Endothelial cell of umbilical vein (primary cell): ENCODE results near the gene PTPRH. TPM values are rescaled to one million over a fixed set of nuclear protein-coding genes. Genes with fewer than 3 reads are reported as not detected.
A peak's percentile ranks its signal among the peaks of the same experiment; 100 is the strongest.

ENCODE experiments used
- BruUV-seq: library from RNA; stranded (reverse); fragments of 400-500 nt; replicated peaks from 2 replicates; lab custom pipeline; 2021; lab: Mats Ljungman, UMichigan
- CTCF ChIA-PET: fragments of 300-600, 350-600 bp; sonication (Branson Sonifier 250); formaldehyde crosslinking; loops from one replicate; lab custom pipeline; 2021; ENCODE audit warnings: antibody characterized with exemption, inconsistent platforms; lab: Charles Lee
- POLR2A ChIA-PET: fragments of 300-600, 350-600 bp; sonication (Branson Sonifier 250); formaldehyde crosslinking; loops from one replicate; lab custom pipeline; 2021; ENCODE audit warnings: antibody characterized with exemption, inconsistent platforms; lab: Charles Lee
- DNase-seq: peaks from one replicate; pipeline ENCODE4 v3.0.0-alpha.2; 2011; ENCODE audit warnings: low read depth, low spot score
- FAIRE-seq: peaks from 2 replicates; lab custom pipeline; 2011; peaks lifted over from hg19 to GRCh38; lab: Jason Lieb, UNC
- H2AFZ ChIP-seq: 2 replicates; pipeline ENCODE4 v1.6.0; 2012; ENCODE audit warnings: low read depth, low read length, control low read depth, inconsistent platforms
- H3K27ac ChIP-seq: 2 replicates; pipeline ENCODE4 v1.5.1; 2011; ENCODE audit warnings: low read depth, mild to moderate bottlenecking, control low read depth, low read length, moderate library complexity; ENCODE audit not compliant: insufficient read depth
- H3K27me3 ChIP-seq, 2 experiments: 2 replicates each; pipeline versions ENCODE4 v1.6.0 to v1.6.1; 2011; ENCODE audit warnings: low read length in 2 of 2, mixed read lengths in 1 of 2; ENCODE audit not compliant: control insufficient read depth in 2 of 2, insufficient read depth in 2 of 2
- H3K36me3 ChIP-seq, 2 experiments: 2 replicates in 1 of 2; 3 replicates in 1 of 2; pipeline ENCODE4 v1.5.1; 2011; ENCODE audit warnings: low read length in 2 of 2, mild to moderate bottlenecking in 1 of 2, moderate library complexity in 1 of 2; ENCODE audit not compliant: control insufficient read depth in 2 of 2, insufficient read depth in 2 of 2; ENCODE audit errors: extremely low read depth in 1 of 2
- H3K4me1 ChIP-seq: 3 replicates; pipeline ENCODE4 v1.5.1; 2011; ENCODE audit warnings: mild to moderate bottlenecking, low read length; ENCODE audit not compliant: control insufficient read depth, insufficient read depth; ENCODE audit errors: extremely low read depth
- H3K4me2 ChIP-seq: 2 replicates; pipeline ENCODE4 v1.6.1; 2011; ENCODE audit warnings: low read length, control low read depth, mixed read lengths; ENCODE audit not compliant: insufficient read depth
- H3K4me3 ChIP-seq, 3 experiments: fragments of 200-600 bp in 1 of 3; sonication (generic), shearing (Covaris generic) in 1 of 3; replicated peaks in 1 of 3; 2 replicates each; pipeline ENCODE4 v1.5.1; 2011 to 2016; ENCODE audit warnings: control low read depth in 3 of 3, low read length in 3 of 3, mild to moderate bottlenecking in 2 of 3, inconsistent platforms in 1 of 3, low read depth in 1 of 3, moderate library complexity in 1 of 3; ENCODE audit not compliant: insufficient read depth in 1 of 3
- H3K79me2 ChIP-seq: 2 replicates; pipeline ENCODE4 v1.6.0; 2012; ENCODE audit warnings: low read length, inconsistent platforms; ENCODE audit not compliant: control insufficient read depth, insufficient read depth
- H3K9ac ChIP-seq: replicated peaks from 2 replicates; pipeline ENCODE3; 2011; ENCODE audit warnings: low read length, control low read depth; ENCODE audit not compliant: insufficient read depth; ENCODE audit errors: extremely low read depth
- H3K9me1 ChIP-seq: replicated peaks from 3 replicates; pipeline ENCODE4 v1.6.0; 2011; ENCODE audit warnings: mild to moderate bottlenecking, low read length; ENCODE audit not compliant: control insufficient read depth, insufficient read depth; ENCODE audit errors: extremely low read depth
- H3K9me3 ChIP-seq: replicated peaks from 2 replicates; pipeline ENCODE4 v1.5.1; 2012; ENCODE audit warnings: low read length, inconsistent platforms; ENCODE audit not compliant: control insufficient read depth, insufficient read depth
- H4K20me1 ChIP-seq: replicated peaks from 2 replicates; pipeline ENCODE3; 2011; ENCODE audit warnings: mild to moderate bottlenecking, low read length; ENCODE audit not compliant: control insufficient read depth, insufficient read depth; ENCODE audit errors: extremely low read depth
- EZH2 ChIP-seq: IDR thresholded peaks from 2 replicates; pipeline ENCODE4 v1.6.1; 2012; ENCODE audit warnings: borderline replicate concordance, low read depth, mild to moderate bottlenecking, moderate library complexity, low read length, inconsistent platforms; ENCODE audit not compliant: severe bottlenecking
- FOS ChIP-seq: IDR thresholded peaks from 2 replicates; pipeline ENCODE4 v1.6.1; 2011; ENCODE audit warnings: mild to moderate bottlenecking, low read length, moderate library complexity, borderline replicate concordance; ENCODE audit not compliant: insufficient read depth
- GATA2 ChIP-seq: IDR thresholded peaks from 2 replicates; pipeline ENCODE4 v1.7.0; 2011; ENCODE audit warnings: low read depth, mild to moderate bottlenecking, moderate library complexity, mixed read lengths, low read length; ENCODE audit not compliant: insufficient read length, insufficient read depth
- JUN ChIP-seq: IDR thresholded peaks from 2 replicates; pipeline ENCODE4 v1.6.1; 2011; ENCODE audit warnings: borderline replicate concordance, low read depth; ENCODE audit not compliant: insufficient read length, insufficient read depth
- MYC ChIP-seq: IDR thresholded peaks from one replicate; pipeline ENCODE4 v1.6.1; 2011; ENCODE audit warnings: mild to moderate bottlenecking, low read depth, low read length
- POLR2A ChIP-seq: IDR thresholded peaks from 2 replicates; pipeline ENCODE4 v1.6.1; 2012; ENCODE audit warnings: low read depth, mild to moderate bottlenecking, control low read depth, low read length
- POLR2AphosphoS5 ChIP-seq: IDR thresholded peaks from 2 replicates; pipeline ENCODE4 v1.6.1; 2012; ENCODE audit warnings: low read depth, mild to moderate bottlenecking, control low read depth, low read length, moderate library complexity; ENCODE audit not compliant: insufficient read depth
- dilution Hi-C: fragments of 300-500 bp; cut with MboI; formaldehyde crosslinking; loops from one replicate; pipeline ENCODE4 v1.15.0; 2019; ENCODE audit warnings: low sequenced_read_pairs; ENCODE audit not compliant: extremely low pct_ligation_motif_present
- intact Hi-C: fragments of 100-400 bp; cut with micrococcal nuclease; formaldehyde crosslinking; loops from one replicate; pipeline ENCODE4 v1.10.0; 2022
- polyA plus RNA-seq, 4 experiments: library from polyadenylated mRNA; depleted of rRNA in 3 of 4; stranded (reverse) in 3 of 4; unstranded in 1 of 4; fragments of >200 nt; gene quantifications; 2 replicates each; pipeline versions ENCODE4 v1.2.1 to v1.2.3, GENCODE V29; 2011 to 2012; ENCODE audit warnings: missing spikeins in 1 of 4
- total RNA-seq: library from RNA; stranded (reverse); gene quantifications from 2 replicates; pipeline ENCODE4 v1.2.3, GENCODE V29; 2021
- TF ChIP-seq, protein P1 (sequence below), 2 donors: IDR thresholded peaks; 1 replicate in 1 of 2; 2 replicates in 1 of 2; pipeline ENCODE4 v1.5.1; 2011; ENCODE audit warnings: low read length in 2 of 2, mild to moderate bottlenecking in 2 of 2, moderate library complexity in 2 of 2, control low read depth in 1 of 2, inconsistent platforms in 1 of 2, low read depth in 1 of 2; ENCODE audit not compliant: insufficient read depth in 1 of 2; ENCODE audit errors: extremely low read depth in 1 of 2

The PTPRH gene
- total and polyA plus RNA-seq, 2 donors (not counting 3 experiments of a cell fraction or from before 2014, with no cell fraction given) = 0.14 to 1.00 TPM

GRCh38 chr19:55212447-55212846 is 3.1 kb upstream of the PTPRH start:
- H3K27ac ChIP-seq = no peak overlapping the region
- H3K36me3 ChIP-seq = no peaks in the 10 kb centered on the region
- peaks cover 23% of the 10 kb centered on the region for H3K4me1 ChIP-seq
- H3K4me3 ChIP-seq = no peak overlapping the region
- no peaks in the 10 kb centered on the region for H3K9me3 ChIP-seq
- CTCF ChIA-PET = no interaction called here
- POLR2A ChIA-PET = no interaction called here
- no TSS peak for BruUV-seq
- no peaks in the 10 kb centered on the region for H3K79me2 ChIP-seq
- H3K4me2 ChIP-seq = no peak overlapping the region
- dilution Hi-C loops (no loop called here), intact Hi-C loops (no loop called here)
- DNase-seq (peak; percentile 26), FAIRE-seq (peak; percentile 62)
- no peaks in the 10 kb centered on the region for H4K20me1 ChIP-seq
- H3K9ac ChIP-seq = no peak overlapping the region
- TF ChIP-seq, protein P1, sequence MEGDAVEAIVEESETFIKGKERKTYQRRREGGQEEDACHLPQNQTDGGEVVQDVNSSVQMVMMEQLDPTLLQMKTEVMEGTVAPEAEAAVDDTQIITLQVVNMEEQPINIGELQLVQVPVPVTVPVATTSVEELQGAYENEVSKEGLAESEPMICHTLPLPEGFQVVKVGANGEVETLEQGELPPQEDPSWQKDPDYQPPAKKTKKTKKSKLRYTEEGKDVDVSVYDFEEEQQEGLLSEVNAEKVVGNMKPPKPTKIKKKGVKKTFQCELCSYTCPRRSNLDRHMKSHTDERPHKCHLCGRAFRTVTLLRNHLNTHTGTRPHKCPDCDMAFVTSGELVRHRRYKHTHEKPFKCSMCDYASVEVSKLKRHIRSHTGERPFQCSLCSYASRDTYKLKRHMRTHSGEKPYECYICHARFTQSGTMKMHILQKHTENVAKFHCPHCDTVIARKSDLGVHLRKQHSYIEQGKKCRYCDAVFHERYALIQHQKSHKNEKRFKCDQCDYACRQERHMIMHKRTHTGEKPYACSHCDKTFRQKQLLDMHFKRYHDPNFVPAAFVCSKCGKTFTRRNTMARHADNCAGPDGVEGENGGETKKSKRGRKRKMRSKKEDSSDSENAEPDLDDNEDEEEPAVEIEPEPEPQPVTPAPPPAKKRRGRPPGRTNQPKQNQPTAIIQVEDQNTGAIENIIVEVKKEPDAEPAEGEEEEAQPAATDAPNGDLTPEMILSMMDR (IDR thresholded peaks at IDR 0.05; ENCODE audit: extremely low read depth in 1 of 2, insufficient read depth in 1 of 2, low read depth in 1 of 2, low read length in 2 of 2) = peak; percentile 17 to 32
- no peak for TF ChIP-seq JUN
- TF ChIP-seq GATA2 = peak; percentile 58
- H3K9me1 ChIP-seq = no peaks in the 10 kb centered on the region
- H2AFZ ChIP-seq = no peak overlapping the region
- H3K27me3 ChIP-seq = no peaks in the 10 kb centered on the region

- Histone ChIP-seq H4K20me1 (no peaks in the 10 kb centered on the region), H3K36me3 (no peaks in the 10 kb centered on the region), H3K4me3 (no peak overlapping the region), H3K79me2 (no peaks in the 10 kb centered on the region), H3K4me2 (no peak overlapping the region), H3K27me3 (no peaks in the 10 kb centered on the region), H3K9ac (no peak overlapping the region), H3K4me1 (peaks cover 24% of the 10 kb centered on the region), H3K9me1 (no peaks in the 10 kb centered on the region), H3K27ac (peak overlapping the region; percentile 49), H2AFZ (peak overlapping the region; percentile 8), H3K9me3 (no peaks in the 10 kb centered on the region)
- dilution Hi-C loops (no loop called here), intact Hi-C loops (no loop called here)
- peak; percentile 80 for FAIRE-seq
- peak; percentile 78 for DNase-seq
- BruUV-seq = no TSS peak
- ChIA-PET CTCF (no interaction called here), POLR2A (no interaction called here)
- TF ChIP-seq POLR2A (no peak), POLR2AphosphoS5 (peak; percentile 49), JUN (peak; percentile 62), EZH2 (no peak), MYC (no peak), FOS (peak; percentile 71), GATA2 (no peak)
- TF ChIP-seq, protein P1 (IDR thresholded peaks at IDR 0.05; ENCODE audit: extremely low read depth in 1 of 2, insufficient read depth in 1 of 2, low read depth in 1 of 2, low read length in 2 of 2) = no peak
Measured at GRCh38 chr19:55209693-55210472, 582 bp upstream of the PTPRH start.
